ENCODE measurements around the gene BATF.

BATF gene

DNA sequence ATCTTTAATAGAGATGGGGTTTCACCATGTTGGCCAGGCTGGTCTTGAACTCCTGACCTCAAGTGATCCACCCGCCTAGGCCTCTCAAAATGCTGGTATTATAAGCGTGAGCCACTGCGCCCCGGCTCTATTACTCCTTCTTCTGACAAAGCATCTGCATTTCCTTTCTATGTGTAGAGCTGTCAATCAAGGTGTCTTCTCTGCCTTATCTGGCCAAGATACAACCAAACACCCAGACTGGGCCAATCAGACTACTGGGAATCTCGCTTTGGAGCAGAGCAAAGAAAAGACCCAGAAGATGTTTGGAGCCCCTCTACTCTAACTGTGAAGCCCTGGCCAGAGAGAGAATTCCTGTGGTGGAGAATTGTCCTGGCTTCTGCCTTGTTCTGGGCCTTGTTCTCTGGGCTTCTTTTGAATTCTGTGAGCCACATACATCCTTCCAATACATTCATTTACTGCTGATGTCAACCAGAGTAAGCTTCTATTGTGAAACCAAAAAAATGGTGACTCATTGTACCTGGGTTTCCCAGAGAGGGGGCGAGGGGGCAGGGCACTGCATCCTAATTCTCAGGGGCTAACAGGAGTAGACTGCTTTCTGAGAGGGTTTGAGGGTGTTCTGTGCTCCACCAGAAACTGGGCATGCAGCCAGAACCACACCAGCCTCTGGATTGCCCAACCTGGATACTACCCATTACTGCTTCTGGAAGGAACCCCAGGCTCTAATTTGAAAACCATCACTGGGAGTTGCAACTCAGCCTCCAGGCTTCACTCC, 37.4 kb downstream of the BATF start:
- DNase-seq, result no peak

GRCh38 chr14:75561013-75561432, 38.8 kb downstream of the BATF start:
- DNase-seq, result peak in 31 of 56 donors; percentile 1 to 57 (median 19)

GRCh38 chr14:75562089-75562488, 39.8 kb downstream of the BATF start:
- DNase-seq, result no peak

DNA sequence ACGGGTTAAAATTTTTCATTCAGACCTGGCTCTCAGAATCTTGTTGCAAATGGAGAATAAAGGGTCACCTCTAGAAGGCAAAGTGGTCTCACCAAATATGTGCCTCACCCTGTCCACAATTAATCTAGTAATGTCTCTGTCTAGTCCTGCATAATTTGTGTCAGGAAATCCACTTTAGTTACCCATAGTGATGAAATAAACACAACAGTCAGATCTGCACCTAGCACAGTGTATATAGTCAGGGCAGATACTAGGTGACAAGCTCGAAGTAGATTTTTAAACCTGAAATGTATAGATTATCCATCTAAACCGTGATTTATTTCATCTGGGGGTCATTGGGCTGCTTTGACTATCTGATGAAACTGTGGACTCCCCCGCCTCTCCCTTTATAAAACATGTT, 40.2 kb downstream of the BATF start:
- DNase-seq, result no peak

GRCh38 chr14:75563931-75564330, 41.7 kb downstream of the BATF start:
- DNase-seq, result no peak

- no peak for DNase-seq
Measured at GRCh38 chr14:75565056-75565455, 42.8 kb downstream of the BATF start.

GRCh38 chr14:75566321-75566720, 44.1 kb downstream of the BATF start:
- DNase-seq, result no peak

- no peak for DNase-seq
Measured at GRCh38 chr14:75566752-75567151, 44.5 kb downstream of the BATF start.

GRCh38 chr14:75568140-75568539, 45.9 kb downstream of the BATF start:
- DNase-seq, result no peak

DNA sequence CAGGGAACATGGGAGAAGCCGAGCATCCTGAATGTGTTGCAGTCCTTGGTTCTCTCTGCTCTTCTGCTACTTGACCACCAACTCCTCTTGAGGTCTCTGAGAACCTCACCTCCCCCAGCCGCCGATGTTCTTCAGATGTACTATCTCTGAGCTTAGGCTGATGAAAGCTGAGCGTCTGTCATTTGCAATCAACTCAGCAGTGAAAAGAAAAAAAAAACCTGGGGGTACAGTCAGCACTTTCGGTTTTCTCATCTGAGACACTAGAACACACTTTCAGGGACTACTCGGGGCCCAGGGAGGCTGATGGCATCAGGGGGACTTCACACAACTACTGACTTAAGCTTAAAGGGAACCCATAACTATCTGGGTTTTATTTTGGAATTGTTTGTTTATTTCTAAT, 46.5 kb downstream of the BATF start:
- DNase-seq, result no peak

- DNase-seq, result no peak
Measured at GRCh38 chr14:75570797-75571196, 48.5 kb downstream of the BATF start.

GRCh38 chr14:75572104-75572503, 49.8 kb downstream of the BATF start:
- DNase-seq, result no peak

GRCh38 chr14:75577090-75577489, 54.8 kb downstream of the BATF start:
- DNase-seq, result no peak

- peak in 54 of 56 donors; percentile 5 to 88 (median 60) for DNase-seq
Measured at GRCh38 chr14:75577729-75578101, 55.4 kb downstream of the BATF start.

DNA sequence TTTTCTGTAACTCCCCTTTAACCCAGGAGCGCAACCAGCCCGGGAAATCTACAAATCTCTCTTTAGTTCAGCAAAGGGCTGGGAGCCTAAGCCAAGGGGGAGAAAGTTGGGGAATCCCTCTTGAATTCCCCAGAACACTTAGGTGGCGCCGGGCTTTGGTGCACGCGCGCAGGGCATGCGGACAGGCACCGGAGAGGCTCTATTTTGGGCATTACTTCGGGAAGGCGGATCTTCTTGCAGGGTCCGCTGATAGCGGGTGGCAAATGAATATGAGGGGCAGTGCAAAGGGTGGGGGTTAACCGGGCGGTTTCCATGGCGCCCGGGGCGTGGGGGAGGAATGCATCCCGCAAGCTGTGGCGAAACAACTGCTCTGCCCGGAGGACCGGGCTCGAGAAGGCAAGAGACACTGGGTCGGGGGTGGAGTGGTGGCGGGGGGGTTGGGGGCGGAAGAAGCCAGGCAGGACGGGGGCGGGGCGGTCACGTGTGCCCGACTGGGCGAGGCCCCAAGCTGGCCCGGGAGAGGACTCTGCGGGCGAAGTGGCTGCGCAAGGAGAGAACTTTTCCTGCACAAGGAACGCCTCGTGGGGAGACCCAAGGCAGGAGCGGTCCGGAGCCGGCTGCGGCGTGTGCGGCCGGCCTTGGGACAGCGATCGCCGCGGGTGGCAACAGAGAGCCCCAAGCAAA, 56.0 kb downstream of the BATF start, which contains the start of gene FLVCR2:
FLVCR2 (plus strand) TSS at position 519 of the 684 bp plus-strand sequence. CDS start 353 bp downstream, outside the sequence.
- DNase-seq, result peak in 51 of 56 donors; percentile 17 to 78 (median 52)

- DNase-seq, result peak in 2 of 56 donors; percentile 29 to 31
Measured at GRCh38 chr14:75578786-75579337, 56.6 kb downstream of the BATF start.

DNA sequence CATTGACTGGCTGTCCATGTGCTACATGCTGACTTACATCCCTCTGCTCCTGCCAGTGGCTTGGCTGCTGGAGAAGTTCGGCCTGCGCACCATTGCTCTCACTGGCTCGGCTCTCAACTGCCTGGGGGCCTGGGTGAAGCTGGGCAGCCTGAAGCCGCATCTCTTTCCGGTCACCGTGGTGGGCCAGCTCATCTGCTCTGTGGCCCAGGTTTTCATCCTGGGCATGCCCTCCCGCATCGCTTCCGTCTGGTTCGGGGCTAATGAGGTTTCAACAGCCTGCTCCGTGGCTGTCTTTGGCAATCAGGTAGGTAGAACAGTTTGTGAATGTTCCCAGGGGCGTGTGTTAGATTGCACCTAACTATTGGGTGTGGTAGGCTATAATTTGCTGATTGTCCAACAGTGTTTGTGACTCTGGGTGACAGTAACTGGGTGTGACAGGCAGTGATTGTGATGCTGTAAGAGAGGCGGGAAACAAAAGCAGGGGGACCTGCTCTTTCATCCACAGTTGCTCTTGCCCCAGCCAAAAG, 57.1 kb downstream of the BATF start:
- no peak for DNase-seq

DNA sequence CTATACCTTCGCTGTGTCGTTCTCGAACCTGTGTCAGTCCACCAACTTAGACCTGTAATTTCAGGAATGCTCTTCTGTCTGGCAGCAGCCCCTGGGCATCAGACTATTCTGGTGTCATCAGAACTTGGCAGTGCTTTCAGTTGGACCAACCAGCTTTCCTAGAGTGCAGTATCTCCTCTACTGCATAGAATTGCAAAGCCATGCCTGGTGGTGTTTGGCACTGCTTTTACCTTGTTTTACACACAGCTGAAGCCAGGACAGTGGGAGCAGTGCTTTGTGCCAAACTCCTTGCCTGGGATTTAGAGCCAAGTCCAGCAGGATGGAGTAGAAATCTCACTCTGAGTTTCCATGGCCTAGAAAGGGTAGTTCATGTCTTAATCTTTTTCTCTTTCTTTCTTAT, 57.6 kb downstream of the BATF start:
- peak in 3 of 56 donors; percentile 1 to 6 (median 1) for DNase-seq

- no peak for DNase-seq
Measured at GRCh38 chr14:75587388-75587787, 65.1 kb downstream of the BATF start.

DNA sequence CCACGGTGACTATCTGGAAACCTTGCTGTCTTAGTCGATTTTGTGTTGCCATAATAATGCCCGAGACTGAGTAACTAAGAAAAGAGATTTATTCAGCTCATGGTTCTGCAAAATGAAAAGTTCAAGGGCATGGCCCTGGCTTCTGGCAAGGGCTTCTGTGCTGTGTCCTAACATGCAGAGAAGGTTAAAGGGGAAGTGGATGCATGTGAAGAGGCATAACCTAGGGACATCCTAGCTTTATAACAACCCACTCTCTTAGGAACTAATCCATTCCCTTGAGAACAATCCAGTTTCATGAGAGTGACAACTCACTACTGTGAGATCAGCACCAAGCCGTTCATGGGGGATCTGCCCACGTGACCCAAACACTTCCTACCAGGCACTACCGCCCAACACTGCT, 67.7 kb downstream of the BATF start:
- no peak for DNase-seq

- DNase-seq, result no peak
Measured at GRCh38 chr14:75591331-75591946, 69.2 kb downstream of the BATF start.

Data from amygdala (tissue), 56 donors.